ENCODE data around the gene CDIP1.
A peak's percentile ranks its signal among the peaks of the same experiment; 100 is the strongest.

Gene CDIP1

GRCh38 chr16:4474192-4474961 is 64.2 kb downstream of the CDIP1 start, which contains the start of gene NMRAL1:
Gene NMRAL1 (minus strand): TSS chr16:4474625. CDS start chr16:4474132, 493 bp downstream.
- H3K4me3 ChIP-seq (ENCODE audit: low read depth, low read length, poor library complexity, severe bottlenecking), result peak within 1 kb of the TSS; percentile 72
- no peaks in the 10 kb centered on the region for H3K27me3 ChIP-seq (ENCODE audit: insufficient read depth, low read length)
- H3K4me2 ChIP-seq (ENCODE audit: low read length), result peak within 1 kb of the TSS; percentile 66
- peak within 1 kb of the TSS; percentile 88 for H3K27ac ChIP-seq (ENCODE audit: low read depth, low read length, poor library complexity, severe bottlenecking)
- H2AFZ ChIP-seq (ENCODE audit: low read length), result no peak within 1 kb of the TSS
- H4K20me1 ChIP-seq (ENCODE audit: insufficient read depth, low read length), result no peaks in the 10 kb centered on the region
- peaks cover 13% of the 10 kb centered on the region; the same call in 1 of the 2 replicates for H3K79me2 ChIP-seq (ENCODE audit: insufficient read depth, low read length)
- no peak for TF ChIP-seq EZH2 (IDR thresholded peaks at IDR 0.05; ENCODE audit: borderline replicate concordance, low read length)
- TF ChIP-seq CTCF (IDR thresholded peaks at IDR 0.05; ENCODE audit: low read length), result no peak
- peak within 1 kb of the TSS; percentile 91 for H3K9ac ChIP-seq (ENCODE audit: low read length)
- no peaks in the 10 kb centered on the region for H3K9me2 ChIP-seq (ENCODE audit: low read depth, low read length)
- peaks cover 5% of the 10 kb centered on the region; the same call in 1 of the 2 replicates for H3K36me3 ChIP-seq (ENCODE audit: insufficient read depth, low read length)
- H3K9me3 ChIP-seq (ENCODE audit: low read length), result no peaks in the 10 kb centered on the region
- H3F3A ChIP-seq (ENCODE audit: insufficient read depth, low read length), result peaks cover 4% of the 10 kb centered on the region; the same call in 1 of the 2 replicates
- peaks cover 39% of the 10 kb centered on the region for H3K4me1 ChIP-seq (ENCODE audit: insufficient read depth, low read length, severe bottlenecking)

DNA sequence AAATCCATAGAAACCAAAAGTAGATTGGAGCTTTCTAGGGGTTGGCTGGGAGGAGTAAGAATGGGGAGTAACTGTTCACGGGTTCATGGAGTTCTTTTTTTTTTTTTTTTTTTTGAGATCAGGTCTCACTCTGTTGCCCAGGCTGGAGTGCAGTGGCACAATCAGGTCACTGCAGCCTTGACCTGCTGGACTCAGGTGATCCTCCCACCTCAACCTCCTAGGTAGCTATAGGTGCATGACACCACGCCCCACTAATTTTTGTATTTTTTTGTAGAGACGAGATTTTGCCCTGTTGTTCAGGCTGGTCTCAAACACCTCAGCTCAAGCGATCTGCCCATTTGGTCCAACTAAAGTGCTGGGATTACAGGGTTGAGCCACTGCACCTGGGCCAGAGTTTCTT is 65.7 kb downstream of the CDIP1 start:
- Histone ChIP-seq H3K9me2 (ENCODE audit: low read depth, low read length) (no peaks in the 10 kb centered on the region), H3K27ac (ENCODE audit: low read depth, low read length, poor library complexity, severe bottlenecking) (peak overlapping the region; percentile 88), H3K36me3 (ENCODE audit: insufficient read depth, low read length) (peaks cover 20% of the 10 kb centered on the region), H3F3A (ENCODE audit: insufficient read depth, low read length) (peaks cover 4% of the 10 kb centered on the region; the same call in 1 of the 2 replicates), H3K27me3 (ENCODE audit: insufficient read depth, low read length) (no peaks in the 10 kb centered on the region), H3K79me2 (ENCODE audit: insufficient read depth, low read length) (peaks cover 3% of the 10 kb centered on the region; the same call in 1 of the 2 replicates), H4K20me1 (ENCODE audit: insufficient read depth, low read length) (no peaks in the 10 kb centered on the region), H2AFZ (ENCODE audit: low read length) (no peak overlapping the region), H3K4me3 (ENCODE audit: low read depth, low read length, poor library complexity, severe bottlenecking) (peak overlapping the region; percentile 72), H3K4me1 (ENCODE audit: insufficient read depth, low read length, severe bottlenecking) (peaks cover 36% of the 10 kb centered on the region), H3K4me2 (ENCODE audit: low read length) (peak overlapping the region; percentile 66), H3K9ac (ENCODE audit: low read length) (peak overlapping the region; percentile 38; the same call in 1 of the 2 replicates), H3K9me3 (ENCODE audit: low read length) (no peaks in the 10 kb centered on the region)
- no peak for TF ChIP-seq EZH2 (IDR thresholded peaks at IDR 0.05; ENCODE audit: borderline replicate concordance, low read length)
- no peak for TF ChIP-seq CTCF (IDR thresholded peaks at IDR 0.05; ENCODE audit: low read length)

DNA sequence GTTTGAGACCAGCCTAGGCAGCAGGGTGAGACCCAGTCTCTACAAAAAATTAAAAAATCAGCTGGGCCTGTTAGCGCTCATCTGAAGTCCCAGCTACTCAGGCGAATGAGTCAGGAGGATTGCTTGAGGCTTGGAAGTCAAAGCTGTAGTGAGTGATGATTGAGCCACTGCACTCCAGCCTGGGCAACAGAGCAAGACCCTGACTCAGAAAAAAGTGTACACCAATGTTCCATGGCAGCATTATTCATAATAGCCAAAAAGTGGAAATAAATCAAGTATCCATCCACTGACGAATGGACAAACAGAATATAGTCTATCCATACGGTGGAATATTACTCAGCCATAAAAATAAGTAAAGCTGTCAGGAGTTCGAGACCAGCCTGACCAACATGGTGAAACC is 66.7 kb downstream of the CDIP1 start:
- Histone ChIP-seq H3K4me1 (ENCODE audit: insufficient read depth, low read length, severe bottlenecking) (peaks cover 27% of the 10 kb centered on the region), H3K79me2 (ENCODE audit: insufficient read depth, low read length) (no peaks in the 10 kb centered on the region; the same call in 1 of the 2 replicates), H3K4me3 (ENCODE audit: low read depth, low read length, poor library complexity, severe bottlenecking) (no peak overlapping the region), H3K27ac (ENCODE audit: low read depth, low read length, poor library complexity, severe bottlenecking) (no peak overlapping the region), H4K20me1 (ENCODE audit: insufficient read depth, low read length) (no peaks in the 10 kb centered on the region), H3K9me2 (ENCODE audit: low read depth, low read length) (no peaks in the 10 kb centered on the region), H3K36me3 (ENCODE audit: insufficient read depth, low read length) (peaks cover 29% of the 10 kb centered on the region), H3K4me2 (ENCODE audit: low read length) (no peak overlapping the region), H3K27me3 (ENCODE audit: insufficient read depth, low read length) (no peaks in the 10 kb centered on the region), H2AFZ (ENCODE audit: low read length) (no peak overlapping the region), H3K9me3 (ENCODE audit: low read length) (no peaks in the 10 kb centered on the region), H3F3A (ENCODE audit: insufficient read depth, low read length) (peaks cover 4% of the 10 kb centered on the region; the same call in 1 of the 2 replicates), H3K9ac (ENCODE audit: low read length) (no peak overlapping the region)
- TF ChIP-seq CTCF (IDR thresholded peaks at IDR 0.05; ENCODE audit: low read length) (no peak), EZH2 (IDR thresholded peaks at IDR 0.05; ENCODE audit: borderline replicate concordance, low read length) (no peak)

All from OCI-LY1 (cell line).